A172 (cell line): ENCODE data around the gene KCTD6. TPM values are rescaled to one million over a fixed set of nuclear protein-coding genes. Genes with fewer than 3 reads are reported as not detected.

Source experiments
- DNase-seq: peaks from one replicate; pipeline ENCODE4 v3.0.0-alpha.2; 2015; ENCODE audit warnings: low spot score
- total RNA-seq: library from RNA; depleted of rRNA; stranded (reverse); fragments of >200 nt; shearing (Covaris generic); gene quantifications from 2 replicates; pipeline ENCODE4 v1.2.3, GENCODE V29; 2014

KCTD6 gene
- total RNA-seq, 1 experiment from 2014 or later: 9.1 TPM

DNA sequence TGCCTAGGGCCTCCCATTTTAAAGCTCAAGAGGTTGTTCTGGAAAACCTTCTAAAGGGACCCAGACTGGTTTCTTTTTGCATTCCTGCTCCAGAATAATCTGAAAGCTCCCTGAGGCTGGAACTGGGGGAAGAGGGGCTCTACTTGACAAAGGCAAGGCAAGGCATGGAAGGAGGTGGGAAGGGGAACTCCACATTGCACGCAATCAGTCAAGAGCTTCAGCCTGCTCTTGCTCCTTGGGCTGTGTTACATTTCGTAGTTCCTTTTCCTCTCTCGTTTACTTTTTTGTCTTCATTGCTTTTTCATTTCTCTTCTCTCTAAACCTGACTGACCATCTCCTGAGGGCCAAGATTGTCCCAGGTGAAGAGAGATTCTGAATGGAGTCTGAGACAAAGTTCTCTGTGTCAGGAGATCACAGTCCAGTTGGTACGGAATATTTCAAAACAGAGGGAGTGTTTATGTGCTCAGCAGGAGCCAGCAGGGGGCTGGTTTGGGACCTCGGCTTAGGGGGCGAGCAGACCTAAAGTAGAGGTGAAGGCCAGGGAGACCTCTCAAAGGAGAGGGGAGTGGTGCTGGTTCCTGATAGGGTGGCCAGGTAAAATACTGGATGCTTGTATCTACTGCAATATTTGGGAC, 6.0 kb upstream of the KCTD6 start:
- no peak for DNase-seq

DNA sequence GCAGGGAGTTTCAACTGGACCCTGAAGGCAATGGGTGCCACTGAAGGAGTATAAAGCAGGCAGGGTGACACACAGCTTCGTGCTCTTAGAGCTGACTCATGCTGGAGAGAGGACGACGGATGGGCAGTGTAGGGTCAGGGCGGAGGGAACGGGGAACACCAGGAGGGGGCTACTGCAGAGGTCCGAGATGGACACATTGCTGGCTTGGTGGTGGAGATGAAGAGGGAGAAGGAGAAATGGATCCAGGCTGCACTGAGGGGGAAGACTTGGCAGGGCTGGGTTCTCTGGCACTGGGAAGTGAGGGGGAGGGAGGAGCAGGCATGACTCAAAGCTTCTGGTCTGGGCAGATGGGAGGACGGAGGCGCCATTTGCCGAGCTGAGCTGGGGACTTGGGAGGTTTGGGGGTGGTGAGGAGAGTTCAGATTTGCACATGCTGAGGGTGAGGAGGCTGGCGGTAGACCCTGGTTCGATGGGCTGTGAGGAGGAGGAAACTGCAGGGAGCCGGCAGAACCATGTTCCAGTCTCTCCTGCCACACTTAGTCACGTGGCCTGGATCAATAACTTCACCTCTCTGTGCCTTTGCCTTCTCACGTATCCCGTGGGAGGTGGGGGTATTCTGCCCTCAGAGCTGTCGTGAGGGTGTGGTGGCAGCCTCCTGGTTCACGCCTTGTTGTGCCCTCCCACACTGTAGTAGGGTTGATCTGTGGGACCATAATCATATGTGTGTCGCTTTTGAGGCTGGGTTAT, 4.6 kb upstream of the KCTD6 start:
- DNase-seq: peak; percentile 68

DNA sequence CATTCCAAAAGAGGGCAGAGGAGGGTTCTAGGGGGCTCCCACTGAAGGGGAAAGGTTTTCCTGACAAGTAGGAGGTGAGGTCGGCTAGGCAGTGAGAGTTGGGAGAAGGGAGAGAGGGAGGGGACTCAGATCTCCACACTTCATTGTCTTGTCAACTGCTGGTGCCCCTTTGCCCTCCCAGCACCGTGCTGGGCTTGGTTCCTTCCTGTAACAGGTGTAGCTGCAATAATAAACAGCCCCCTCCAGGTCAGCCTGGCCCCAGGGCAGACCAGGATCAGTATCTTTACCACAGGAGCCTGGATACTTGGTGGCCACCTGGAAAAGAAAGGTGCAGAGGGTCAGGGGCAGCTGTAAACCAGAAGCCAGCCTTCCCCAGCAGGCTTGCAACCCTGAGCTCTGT, 2.9 kb upstream of the KCTD6 start:
- no peak for DNase-seq

DNA sequence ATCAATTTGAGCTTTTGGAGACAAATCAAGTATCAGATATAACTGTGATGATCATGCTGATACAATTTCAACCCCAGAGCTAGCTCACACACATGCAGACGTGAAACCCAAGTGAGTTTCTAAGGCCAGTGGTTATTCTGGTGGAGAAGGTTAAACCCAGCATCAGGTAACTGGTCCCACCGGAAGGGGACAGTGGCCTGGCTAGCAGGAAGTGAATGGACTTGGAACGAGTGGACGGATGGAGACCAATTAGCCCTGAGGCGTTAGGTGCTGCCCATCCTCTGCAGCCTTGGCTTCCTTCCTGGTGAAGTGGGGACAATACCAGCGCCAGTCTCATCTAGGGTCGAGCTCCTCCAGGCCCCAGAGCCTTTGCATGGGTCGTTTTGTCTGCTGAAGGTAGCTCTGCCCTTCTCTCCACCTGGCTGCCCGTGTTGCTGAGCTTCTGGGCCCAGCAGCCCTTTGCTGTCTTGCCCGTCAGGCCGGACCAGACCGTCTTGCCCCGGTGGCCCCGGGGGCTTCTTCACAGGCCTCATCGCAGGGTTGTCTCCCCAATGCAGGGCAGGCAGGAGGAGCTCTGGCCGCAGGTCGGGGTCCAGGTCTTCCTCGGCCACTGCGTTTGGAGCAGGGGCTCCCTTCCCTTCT, 915 bp upstream of the KCTD6 start:
- DNase-seq: no peak

DNA sequence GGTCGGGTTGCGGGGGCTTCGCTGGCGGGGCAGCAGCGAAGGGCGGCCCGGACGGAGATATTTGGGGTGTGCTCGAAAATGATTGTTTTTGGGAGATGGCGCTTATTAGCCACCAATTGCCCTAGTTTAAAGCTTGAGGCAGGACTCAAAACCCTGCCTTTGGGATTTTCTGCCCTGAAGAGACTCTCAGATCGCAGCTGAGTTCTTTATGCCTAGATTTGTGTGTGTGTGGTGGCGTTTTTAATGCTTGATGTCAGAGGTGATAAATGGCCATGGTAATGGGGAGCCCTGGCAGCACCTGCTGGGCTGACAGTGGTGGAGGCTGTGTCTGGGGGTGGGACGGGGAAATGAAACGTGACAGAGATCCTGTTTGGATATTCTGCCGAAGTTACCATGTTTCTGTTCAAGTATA, 604 bp downstream of the KCTD6 start:
- DNase-seq: peak; percentile 8

DNA sequence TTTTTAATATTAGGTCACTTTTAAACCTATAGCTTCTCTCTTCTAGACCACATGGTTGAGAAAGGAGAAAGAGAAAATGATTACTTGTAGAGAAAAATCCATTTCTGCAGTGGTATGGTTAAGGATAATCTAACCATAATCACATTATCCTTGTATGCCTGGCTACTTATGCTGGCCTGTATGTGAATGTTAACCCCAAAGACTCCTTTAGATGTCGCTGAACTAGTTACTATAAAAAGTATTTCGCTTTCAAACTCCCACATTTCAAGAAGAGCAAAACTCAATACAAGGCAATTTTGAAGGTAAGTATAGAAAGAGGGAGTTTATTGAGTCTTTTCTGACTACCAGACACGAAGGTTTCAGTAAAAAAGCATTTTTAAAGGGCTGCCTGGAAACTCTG, 2.2 kb downstream of the KCTD6 start:
- DNase-seq: no peak

DNA sequence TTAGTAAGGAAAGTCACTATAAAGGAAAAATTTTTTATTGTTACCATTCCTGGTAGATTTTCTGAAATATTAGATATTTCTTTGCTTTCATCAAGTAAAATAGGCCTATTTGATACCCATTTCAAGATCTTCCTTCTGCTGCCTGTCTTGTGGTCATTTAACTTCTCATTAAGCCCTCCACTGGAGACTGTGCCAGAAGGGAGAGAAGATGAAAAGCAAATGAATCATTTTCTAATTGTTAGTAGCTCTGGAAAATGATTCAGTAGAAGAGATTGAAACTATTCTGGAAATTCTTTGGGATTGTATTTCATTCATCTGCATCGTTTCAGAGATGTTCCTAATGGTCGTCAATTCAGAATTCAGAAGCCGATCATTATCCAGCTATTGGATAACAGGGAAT, 3.2 kb downstream of the KCTD6 start:
- DNase-seq: no peak

DNA sequence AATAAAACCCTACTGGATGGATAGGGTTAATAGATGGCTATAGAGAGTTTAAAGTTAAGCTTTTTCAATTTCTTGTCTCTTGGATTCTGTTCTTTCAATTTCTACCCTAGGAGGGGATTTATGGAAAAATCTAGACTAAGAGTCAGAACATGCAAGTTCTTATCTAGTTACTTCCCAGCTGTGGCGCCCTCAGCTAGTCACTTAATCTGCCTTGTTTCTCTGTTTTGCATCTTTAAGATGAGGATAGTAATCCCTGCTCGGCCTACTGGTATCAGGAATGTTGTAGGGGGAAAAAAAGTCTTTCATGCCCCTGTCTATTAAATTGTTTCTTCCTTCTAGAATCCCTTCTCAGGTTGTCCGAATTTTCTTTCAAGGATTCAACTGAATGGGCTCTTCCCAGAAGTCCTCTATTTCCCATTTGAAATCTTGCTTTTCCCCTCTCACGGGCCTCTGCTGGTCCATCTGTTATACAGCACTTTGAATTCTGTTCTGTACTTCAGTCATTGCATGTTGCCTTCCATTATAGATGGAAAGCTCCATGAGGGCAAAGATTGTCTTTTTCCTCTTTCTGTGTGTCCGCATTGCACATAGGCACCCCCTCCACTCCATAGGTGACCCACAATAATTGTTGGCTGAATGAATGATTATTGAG, 4.4 kb downstream of the KCTD6 start:
- no peak for DNase-seq

DNA sequence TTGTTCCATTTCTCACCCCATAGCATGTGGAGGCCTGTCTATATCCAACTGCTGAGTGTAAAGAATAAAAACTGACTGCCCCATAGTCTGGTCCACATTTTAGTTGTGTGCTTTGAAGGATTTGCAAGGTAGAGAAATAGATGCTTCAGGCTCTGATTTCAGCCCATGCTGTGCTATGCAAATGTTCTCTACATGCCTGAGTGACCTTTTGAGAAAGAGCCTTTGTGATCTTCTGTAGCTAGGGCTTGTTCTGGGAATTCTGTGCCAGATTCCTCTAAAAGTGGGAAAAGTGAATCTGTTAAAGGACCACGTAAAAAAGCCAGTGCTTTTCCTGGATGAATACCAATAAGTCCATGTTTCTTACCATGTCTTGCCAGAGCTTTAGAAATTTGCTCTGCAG, 5.2 kb downstream of the KCTD6 start:
- DNase-seq: no peak

DNA sequence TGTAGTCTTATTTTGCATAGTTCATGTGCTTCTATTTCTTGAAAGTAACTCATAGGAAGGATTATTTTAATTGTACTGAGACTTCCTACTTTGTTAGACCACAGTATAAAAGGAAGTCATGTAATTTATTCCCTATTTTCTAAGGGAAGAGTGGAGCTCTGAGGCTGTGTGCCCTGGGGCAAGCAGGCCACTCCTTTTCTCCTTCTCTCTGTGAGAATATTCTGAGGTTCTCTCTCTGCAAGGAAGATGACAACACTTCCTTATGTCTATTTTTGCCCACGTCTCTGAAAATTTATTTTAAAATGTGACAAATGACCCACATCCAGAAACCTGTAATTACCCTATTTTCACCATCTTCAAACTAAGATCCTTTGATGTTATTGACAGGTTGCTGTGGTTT, 11.0 kb downstream of the KCTD6 start:
- no peak for DNase-seq

DNA sequence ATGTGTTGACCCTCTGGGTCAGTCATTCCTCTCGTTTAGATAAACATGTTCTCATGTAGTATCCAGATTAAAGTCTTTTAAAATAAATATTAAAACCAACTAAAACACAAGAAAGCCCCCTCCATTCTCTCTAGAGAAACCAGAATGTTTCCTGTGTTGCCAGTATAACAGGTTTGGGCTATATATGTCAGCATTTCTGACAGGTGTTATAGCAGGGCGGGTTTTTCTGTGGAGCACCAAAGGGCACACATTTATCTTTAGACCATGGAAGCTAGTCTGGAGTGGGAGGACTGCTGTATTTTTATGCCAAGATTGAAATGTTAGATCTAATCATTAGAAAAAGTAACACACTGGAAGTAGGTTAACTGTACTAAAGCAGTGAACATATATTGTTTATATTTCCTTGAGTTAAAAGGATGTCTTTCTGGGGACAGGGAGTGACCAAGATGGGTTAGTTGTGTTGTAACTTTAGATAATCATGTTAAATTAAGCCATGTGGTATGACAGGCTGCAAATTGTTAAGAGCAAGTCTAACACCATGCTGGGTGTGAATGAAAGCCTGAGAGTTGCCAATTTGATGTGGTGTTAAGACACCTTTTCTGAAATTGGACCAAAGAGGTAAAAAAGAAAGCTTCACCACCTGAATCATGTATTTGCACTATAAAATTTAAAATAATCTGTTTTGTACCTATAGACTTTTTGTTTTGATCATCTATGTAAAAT, 15.6 kb downstream of the KCTD6 start:
- DNase-seq: no peak

DNA sequence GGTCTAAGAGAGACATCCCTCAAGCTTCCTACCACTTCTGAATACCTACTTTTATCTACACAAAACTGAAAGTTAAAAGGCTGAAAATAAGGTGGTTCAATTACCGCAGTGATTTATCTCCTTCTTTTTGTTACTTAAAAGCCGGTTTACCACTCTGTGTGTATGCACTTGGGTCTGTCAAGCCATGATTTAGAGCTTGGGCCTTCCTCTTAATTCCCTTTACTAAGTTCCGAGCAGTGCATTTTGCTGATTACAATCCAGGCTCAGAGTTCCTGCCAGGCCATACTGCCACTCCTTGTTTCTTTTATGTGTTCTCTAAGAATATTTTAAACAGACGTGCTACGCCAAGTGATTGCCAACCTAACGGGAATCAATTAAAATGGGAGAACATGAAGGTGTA, 16.5 kb downstream of the KCTD6 start:
- DNase-seq: no peak

DNA sequence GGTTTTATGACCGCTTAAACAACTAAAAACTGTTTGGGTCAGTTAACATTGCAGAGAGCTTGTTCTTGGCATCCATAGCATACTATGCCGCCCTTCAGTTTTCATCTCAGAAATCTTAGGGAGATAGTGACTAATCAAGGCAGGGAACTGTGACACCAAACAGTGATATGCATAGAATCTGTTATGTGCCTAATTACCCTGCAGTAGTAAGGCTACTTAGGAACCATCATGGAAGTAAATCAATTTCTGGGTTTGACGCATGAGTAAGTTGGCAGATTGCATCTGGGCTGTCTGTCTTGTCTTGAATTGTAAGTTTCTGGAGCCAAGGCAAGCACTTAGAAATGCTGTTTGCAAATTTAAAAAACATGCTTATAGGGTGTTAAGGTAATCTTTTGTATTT, 22.5 kb downstream of the KCTD6 start:
- DNase-seq: no peak

DNA sequence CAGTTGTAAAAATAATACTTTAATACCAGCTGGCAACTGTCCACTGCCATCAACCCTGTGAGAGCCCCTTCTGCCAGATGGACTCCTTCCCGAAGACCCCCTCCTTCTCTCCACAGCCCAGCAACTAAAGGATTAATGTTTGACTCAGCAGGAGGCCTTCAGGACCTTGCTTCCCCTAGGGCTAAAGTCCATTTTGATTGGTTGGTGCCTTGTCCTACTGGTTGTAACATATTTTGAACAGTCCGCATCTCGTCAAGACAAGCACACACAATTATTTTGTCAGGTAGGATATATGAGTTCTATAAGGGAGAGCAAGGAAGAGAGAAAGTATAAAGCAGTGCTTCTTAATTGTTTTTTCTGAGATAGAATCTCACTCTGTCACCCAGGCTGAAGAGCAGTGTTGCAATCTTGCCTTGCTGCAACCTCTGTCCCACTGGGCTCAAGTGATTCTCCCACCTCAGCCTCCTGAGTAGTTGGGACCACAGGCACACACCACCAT, 26.4 kb downstream of the KCTD6 start:
- DNase-seq: no peak

DNA sequence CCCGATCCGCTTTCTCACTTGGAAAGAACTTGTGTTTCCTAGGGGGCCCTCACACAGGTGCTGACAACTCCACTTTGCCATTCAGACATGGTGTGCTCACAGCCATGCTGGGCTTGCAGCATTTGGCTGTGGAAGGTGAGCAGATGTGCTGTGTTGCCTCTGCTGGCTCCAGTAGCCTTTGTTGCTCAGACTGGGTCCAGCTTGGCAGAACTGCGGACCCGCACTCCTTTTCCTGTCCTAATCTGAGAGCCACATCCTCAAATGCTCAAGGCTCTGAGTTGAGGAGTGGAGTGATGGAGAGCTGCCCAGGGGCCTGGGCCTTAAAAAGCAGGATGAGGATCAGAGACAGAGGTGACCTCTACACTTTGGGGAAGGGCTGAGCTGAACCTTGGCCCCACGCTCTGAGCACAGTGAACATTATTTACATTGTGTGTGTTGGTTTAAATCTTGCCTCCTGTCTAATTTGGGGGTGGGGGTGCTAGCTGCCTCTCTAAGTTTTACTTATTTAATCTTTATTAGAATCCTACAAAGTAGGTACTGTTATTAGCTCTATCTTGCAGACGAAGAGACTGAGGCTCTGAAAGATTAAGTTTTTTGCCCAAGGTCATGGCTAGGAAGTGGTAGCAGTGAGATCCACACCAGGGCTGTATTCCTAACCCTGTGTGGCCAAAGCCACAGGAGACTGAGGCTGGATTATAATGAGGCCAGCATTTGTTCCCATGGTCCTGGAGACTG, 27.9 kb downstream of the KCTD6 start:
- no peak for DNase-seq

DNA sequence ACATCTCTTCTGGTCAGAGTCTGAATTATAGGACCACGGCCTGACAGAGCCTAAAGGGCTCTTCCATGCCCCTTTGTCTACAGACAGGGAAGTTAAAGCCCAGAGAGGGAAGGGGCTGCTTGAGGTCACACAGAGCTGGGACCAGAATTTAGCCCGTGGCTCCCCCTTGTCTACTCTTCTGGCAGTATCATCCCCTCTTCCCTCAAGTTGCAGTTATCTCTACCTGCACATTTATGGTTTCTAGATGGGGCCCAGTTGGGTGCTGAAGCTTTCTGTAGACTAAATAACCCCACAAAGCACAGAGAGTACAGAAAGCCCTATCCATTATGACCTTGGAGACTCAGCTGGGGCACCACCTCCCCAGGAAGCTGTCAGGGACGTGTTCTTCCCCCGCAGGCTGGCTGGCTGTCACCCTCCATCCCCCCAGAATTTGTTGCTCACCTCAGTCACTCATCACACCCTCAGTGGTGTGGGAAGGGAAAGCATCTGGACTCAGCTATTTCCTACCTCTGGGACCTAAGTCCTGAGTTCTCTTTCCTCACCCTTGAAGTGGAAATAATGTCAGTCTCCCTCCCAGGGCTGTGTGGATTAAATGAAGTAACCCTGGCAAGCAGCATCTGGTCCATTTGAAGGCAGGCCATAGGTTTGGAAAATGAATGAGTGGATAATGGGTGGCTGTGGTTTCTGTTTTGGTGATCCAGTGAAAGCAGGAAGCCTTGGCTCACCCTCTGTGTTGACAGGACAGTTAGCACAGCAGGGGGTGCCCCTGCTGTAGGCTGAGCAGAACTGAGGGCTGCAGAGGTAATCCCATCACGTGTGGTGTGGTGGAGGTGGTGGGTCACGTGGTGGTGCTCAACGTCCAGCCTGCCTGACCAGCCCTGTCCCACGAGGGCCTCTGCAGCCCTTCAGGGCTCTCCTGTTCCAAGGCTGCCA, 28.8 kb downstream of the KCTD6 start:
- DNase-seq: peak; percentile 62

DNA sequence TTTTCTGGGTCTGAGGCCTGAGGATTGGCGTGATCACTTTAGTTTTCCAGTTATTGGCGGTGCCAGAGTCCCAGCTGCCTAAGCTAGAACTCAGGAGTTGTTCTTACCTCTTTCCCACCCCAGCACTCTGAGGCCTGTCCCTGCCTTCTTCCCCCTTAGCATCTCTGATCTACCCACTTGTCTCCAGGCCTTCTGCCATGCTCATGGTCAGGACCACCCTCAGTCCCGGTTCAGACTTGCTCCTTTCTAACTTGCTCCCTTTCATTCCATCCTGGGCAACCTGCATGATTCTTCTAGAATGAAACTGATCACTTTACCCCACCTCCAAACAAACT, 29.4 kb downstream of the KCTD6 start:
- no peak for DNase-seq

DNA sequence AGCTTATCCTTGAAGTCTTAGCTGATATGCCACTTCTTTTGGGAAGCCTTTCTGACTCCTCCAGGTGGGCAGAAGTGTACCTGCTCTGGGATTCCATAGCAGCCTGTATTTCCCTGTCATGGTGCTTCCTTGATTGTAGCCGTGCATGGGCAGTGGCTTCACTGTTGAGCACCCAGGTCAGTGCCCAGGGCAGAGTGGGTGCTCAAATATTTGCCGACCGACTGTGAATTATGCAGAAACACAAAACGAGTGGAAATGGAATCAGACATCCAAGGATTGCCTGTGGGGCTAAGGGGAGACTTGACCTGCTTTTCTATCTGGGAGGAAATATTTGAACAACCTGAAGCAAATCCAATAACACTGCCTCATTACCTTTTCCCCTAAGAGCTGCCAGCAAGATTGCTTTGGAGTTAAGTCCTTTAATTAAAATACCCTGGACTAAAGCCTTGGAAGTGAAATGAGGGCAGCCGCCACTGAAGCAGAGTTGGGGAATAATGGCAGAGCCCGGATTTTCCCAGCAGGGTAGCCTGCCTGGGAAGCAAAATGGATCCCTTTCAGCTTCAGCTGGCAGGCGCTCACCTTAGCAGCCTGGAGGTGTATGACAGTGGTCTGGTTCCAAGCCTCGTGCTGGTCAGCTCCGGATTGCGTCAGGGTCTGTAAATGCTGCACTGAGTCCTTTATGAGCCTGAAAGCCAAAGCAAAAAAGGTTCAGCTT, 30.2 kb downstream of the KCTD6 start:
- DNase-seq: no peak

DNA sequence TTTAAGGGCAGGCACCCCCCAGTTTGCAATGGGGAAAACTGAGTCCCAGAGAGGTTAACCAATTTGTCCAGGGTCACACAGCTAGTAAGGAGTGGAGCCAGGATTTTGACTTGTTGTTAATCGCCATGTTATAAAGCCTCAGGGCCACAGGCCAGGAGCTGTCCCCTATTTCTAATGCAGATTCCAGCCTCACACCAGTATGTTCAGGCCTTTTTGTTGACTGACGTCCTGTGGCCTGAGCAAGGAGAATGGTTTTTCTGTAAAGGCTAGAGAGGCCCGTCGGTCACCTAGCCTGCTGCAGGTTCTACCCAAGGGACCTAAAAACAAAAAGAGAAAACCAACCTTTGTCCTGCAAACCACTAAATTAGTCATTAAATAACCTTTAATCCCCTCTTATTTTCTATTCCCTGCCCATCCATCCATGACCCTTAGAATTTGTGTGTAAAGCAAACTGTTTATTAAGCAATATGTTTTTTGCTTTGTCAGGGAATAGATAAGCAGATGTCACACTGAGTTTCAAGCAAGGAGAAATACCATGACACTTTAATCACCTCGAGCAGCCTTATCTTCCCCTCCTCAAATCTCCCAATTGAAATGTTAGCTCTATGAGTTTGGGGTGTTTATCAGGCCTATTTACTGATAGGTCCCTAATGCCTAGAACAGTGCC, 31.0 kb downstream of the KCTD6 start:
- DNase-seq: no peak
